Central memory CD8-positive, alpha-beta T cell (primary cell): ENCODE results near the gene TUBG2.

Experiments used
- ATAC-seq: fragments of 150-1000 bp; cut with Tn5 transposase; replicated peaks from 2 replicates; pipeline ENCODE4 v1.10.0; 2022; ENCODE audit warnings: mild to moderate bottlenecking, moderate FRiP score, moderate number of reproducible peaks; ENCODE audit not compliant: poor library complexity, severe bottlenecking; ENCODE audit errors: extremely low read depth
- DNase-seq, 2 donors: peaks; one replicate each; pipeline ENCODE4 v3.0.0; 2021; ENCODE audit warnings: low spot score in 2 of 2
- H3K27ac Mint-ChIP-seq: one replicate; pipeline ENCODE4 v1.8.0; 2022; ENCODE audit warnings: low read depth, mild to moderate bottlenecking, moderate library complexity, mixed read lengths
- H3K27me3 Mint-ChIP-seq: one replicate; pipeline ENCODE4 v1.8.0; 2022; ENCODE audit warnings: mixed read lengths
- H3K36me3 Mint-ChIP-seq: one replicate; pipeline ENCODE4 v1.8.0; 2022; ENCODE audit warnings: mild to moderate bottlenecking, moderate library complexity, mixed read lengths; ENCODE audit not compliant: insufficient read depth
- H3K4me1 Mint-ChIP-seq: one replicate; pipeline ENCODE4 v1.8.0; 2022; ENCODE audit warnings: mixed read lengths
- H3K4me3 Mint-ChIP-seq: one replicate; pipeline ENCODE4 v1.8.0; 2022; ENCODE audit warnings: mild to moderate bottlenecking, moderate library complexity, mixed read lengths
- H3K9me3 Mint-ChIP-seq: one replicate; pipeline ENCODE4 v1.8.0; 2022; ENCODE audit warnings: mixed read lengths

The TUBG2 gene

DNA sequence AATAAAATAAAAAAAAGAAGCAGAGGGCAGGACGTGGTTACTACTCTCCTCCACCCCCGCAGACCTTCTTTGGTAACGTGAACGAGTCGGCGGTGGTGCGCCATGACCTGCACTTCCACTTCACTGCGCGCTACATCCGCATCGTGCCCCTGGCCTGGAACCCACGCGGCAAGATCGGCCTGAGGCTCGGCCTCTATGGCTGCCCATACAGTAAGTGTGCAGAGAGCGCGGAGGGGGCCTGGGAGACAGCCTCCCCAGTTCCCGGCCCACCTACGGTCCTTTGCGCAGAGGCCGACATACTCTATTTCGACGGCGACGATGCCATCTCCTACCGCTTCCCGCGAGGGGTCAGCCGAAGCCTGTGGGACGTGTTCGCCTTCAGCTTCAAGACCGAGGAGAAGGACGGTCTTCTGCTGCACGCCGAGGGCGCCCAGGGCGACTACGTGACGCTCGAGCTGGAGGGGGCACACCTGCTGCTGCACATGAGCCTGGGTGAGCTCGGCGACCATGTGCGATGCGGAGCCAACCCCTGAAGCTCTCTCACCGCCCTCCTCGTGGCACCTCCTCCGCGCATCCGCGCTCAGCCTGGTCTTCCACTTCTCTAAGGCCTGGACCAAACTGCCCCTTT is 26.0 kb downstream of the TUBG2 start:
- no peak for ATAC-seq
- Mint-ChIP-seq H3K27ac (no peak overlapping the region), H3K9me3 (no peaks in the 10 kb centered on the region), H3K36me3 (peaks cover 11% of the 10 kb centered on the region), H3K27me3 (peaks cover 34% of the 10 kb centered on the region), H3K4me3 (no peak overlapping the region), H3K4me1 (peaks cover 33% of the 10 kb centered on the region)
- DNase-seq: no peak

DNA sequence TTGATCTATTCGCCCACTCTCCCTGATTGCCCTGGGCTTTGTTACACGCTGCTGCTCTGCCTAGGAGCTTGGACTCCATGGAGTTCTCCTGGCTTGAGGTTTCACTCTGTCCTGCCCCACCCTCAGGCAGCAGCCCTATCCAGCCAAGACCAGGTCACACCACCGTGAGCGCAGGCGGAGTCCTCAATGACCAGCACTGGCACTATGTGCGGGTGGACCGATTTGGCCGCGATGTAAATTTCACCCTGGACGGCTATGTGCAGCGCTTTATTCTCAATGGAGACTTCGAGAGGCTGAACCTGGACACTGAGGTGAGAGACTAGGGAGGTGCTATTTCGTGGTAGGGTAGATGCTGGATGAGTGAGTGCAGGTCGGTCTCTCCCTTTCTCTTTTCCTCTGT is 26.7 kb downstream of the TUBG2 start:
- DNase-seq: no peak
- peaks cover 10% of the 10 kb centered on the region for H3K36me3 Mint-ChIP-seq
- ATAC-seq: no peak
- no peak overlapping the region for H3K4me3 Mint-ChIP-seq
- peaks cover 31% of the 10 kb centered on the region for H3K27me3 Mint-ChIP-seq
- H3K9me3 Mint-ChIP-seq: no peaks in the 10 kb centered on the region
- peaks cover 29% of the 10 kb centered on the region for H3K4me1 Mint-ChIP-seq
- no peak overlapping the region for H3K27ac Mint-ChIP-seq

- ATAC-seq: no peak
- peaks cover 10% of the 10 kb centered on the region for H3K36me3 Mint-ChIP-seq
- DNase-seq: no peak
- no peak overlapping the region for H3K4me3 Mint-ChIP-seq
- no peak overlapping the region for H3K27ac Mint-ChIP-seq
- peaks cover 23% of the 10 kb centered on the region for H3K27me3 Mint-ChIP-seq
- H3K4me1 Mint-ChIP-seq: peaks cover 23% of the 10 kb centered on the region
- H3K9me3 Mint-ChIP-seq: no peaks in the 10 kb centered on the region
Observed at GRCh38 chr17:42686520-42687128, 27.5 kb downstream of the TUBG2 start.

DNA sequence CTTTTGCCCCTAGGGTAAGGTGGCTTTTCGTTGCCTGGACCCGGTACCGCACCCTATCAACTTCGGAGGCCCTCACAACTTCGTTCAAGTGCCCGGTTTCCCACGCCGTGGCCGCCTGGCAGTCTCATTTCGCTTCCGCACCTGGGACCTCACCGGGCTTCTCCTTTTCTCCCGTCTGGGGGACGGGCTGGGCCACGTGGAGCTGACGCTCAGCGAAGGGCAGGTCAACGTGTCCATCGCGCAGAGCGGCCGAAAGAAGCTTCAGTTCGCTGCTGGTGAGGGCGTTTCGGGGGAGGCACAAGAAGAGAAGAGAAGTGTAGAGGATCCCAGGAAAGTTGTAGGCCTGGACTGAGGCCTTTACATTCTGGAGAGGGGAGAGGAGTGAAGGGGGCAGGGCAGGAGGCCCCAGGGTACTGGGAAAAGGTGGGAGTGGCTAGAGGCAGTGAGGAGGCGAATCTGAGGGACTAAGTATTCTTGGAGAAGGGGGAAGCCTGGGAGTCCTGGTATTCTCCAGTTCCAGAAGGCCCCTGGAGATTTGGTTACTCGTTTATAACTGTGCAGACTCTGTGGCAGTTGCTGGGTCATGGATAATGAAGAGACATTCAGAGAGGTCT is 28.7 kb downstream of the TUBG2 start:
- Mint-ChIP-seq H3K4me3 (no peak overlapping the region), H3K36me3 (peaks cover 11% of the 10 kb centered on the region), H3K4me1 (peaks cover 11% of the 10 kb centered on the region), H3K27ac (no peak overlapping the region), H3K9me3 (no peaks in the 10 kb centered on the region), H3K27me3 (peaks cover 11% of the 10 kb centered on the region)
- DNase-seq (no peak), ATAC-seq (no peak)

DNA sequence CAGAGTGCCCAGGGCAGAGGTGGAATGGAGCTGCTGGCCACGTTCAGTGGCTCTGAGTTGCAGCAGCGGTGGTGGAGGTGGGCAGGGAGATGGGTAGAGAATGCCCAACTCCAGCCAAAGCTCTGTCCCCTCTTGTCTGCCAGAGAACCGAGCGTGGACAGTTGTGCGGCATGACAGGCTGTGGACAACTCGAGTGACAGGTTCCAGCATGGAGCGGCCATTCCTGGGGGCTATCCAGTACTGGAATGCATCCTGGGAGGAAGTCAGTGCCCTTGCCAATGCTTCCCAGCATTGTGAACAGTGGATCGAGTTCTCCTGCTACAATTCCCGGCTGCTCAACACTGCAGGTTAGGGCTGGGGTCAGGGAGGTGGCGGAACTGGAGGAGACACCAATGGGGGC is 31.5 kb downstream of the TUBG2 start:
- Mint-ChIP-seq H3K27me3 (no peaks in the 10 kb centered on the region), H3K27ac (no peak overlapping the region), H3K4me1 (no peaks in the 10 kb centered on the region), H3K36me3 (peaks cover 10% of the 10 kb centered on the region), H3K9me3 (no peaks in the 10 kb centered on the region), H3K4me3 (no peak overlapping the region)
- DNase-seq (no peak), ATAC-seq (no peak)

DNA sequence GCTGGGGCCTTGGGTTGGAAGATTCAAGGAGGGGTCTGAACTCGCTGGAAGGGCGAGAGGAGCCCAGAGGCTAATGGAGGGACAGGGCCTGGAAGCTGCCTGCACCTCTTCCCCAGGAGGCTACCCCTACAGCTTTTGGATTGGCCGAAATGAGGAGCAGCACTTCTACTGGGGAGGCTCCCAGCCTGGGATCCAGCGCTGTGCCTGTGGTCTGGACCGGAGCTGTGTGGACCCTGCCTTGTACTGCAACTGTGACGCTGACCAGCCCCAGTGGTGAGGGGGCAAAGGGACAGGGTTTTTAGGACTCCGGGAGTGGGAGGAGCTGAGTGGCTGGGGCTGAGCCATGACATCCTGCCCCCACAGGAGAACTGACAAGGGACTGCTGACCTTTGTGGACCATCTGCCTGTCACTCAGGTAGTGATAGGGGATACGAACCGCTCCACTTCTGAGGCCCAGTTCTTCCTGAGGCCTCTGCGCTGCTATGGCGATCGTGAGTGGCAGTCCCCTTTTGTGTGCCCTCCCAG is 32.0 kb downstream of the TUBG2 start:
- Mint-ChIP-seq H3K27me3 (no peaks in the 10 kb centered on the region), H3K27ac (no peak overlapping the region), H3K36me3 (peaks cover 7% of the 10 kb centered on the region), H3K4me1 (no peaks in the 10 kb centered on the region), H3K9me3 (no peaks in the 10 kb centered on the region), H3K4me3 (no peak overlapping the region)
- no peak for ATAC-seq
- DNase-seq: no peak

GRCh38 chr17:42692489-42692888 is 33.4 kb downstream of the TUBG2 start:
- Mint-ChIP-seq H3K4me1 (no peaks in the 10 kb centered on the region), H3K9me3 (no peaks in the 10 kb centered on the region), H3K36me3 (peaks cover 4% of the 10 kb centered on the region), H3K27me3 (no peaks in the 10 kb centered on the region), H3K27ac (no peak overlapping the region), H3K4me3 (no peak overlapping the region)
- no peak for ATAC-seq
- DNase-seq: no peak

- H3K4me3 Mint-ChIP-seq: no peak overlapping the region
- no peaks in the 10 kb centered on the region for H3K27me3 Mint-ChIP-seq
- ATAC-seq (no peak), DNase-seq (no peak)
- no peaks in the 10 kb centered on the region for H3K9me3 Mint-ChIP-seq
- no peaks in the 10 kb centered on the region for H3K4me1 Mint-ChIP-seq
- peaks cover 5% of the 10 kb centered on the region for H3K36me3 Mint-ChIP-seq
- no peak overlapping the region for H3K27ac Mint-ChIP-seq
Observed at GRCh38 chr17:42694524-42694923, 35.4 kb downstream of the TUBG2 start.

DNA sequence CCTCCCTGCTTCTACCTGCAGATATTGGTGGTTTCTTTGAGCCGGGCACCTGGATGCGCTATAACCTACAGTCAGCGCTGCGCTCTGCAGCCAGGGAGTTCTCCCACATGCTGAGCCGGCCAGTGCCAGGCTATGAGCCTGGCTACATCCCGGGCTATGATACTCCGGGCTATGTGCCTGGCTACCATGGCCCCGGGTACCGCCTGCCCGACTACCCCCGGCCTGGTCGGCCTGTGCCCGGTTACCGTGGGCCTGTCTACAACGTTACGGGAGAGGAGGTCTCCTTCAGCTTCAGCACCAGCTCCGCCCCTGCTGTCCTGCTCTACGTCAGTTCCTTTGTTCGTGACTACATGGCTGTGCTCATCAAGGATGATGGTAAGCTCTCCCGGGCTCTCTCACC is 36.4 kb downstream of the TUBG2 start:
- Mint-ChIP-seq H3K27me3 (no peaks in the 10 kb centered on the region), H3K4me3 (no peak overlapping the region), H3K36me3 (peaks cover 5% of the 10 kb centered on the region), H3K4me1 (no peaks in the 10 kb centered on the region), H3K9me3 (no peaks in the 10 kb centered on the region), H3K27ac (no peak overlapping the region)
- DNase-seq (no peak), ATAC-seq (no peak)

GRCh38 chr17:42697108-42697811 is 38.2 kb downstream of the TUBG2 start:
- Mint-ChIP-seq H3K9me3 (no peaks in the 10 kb centered on the region), H3K4me1 (no peaks in the 10 kb centered on the region)
- ATAC-seq: no peak

DNA sequence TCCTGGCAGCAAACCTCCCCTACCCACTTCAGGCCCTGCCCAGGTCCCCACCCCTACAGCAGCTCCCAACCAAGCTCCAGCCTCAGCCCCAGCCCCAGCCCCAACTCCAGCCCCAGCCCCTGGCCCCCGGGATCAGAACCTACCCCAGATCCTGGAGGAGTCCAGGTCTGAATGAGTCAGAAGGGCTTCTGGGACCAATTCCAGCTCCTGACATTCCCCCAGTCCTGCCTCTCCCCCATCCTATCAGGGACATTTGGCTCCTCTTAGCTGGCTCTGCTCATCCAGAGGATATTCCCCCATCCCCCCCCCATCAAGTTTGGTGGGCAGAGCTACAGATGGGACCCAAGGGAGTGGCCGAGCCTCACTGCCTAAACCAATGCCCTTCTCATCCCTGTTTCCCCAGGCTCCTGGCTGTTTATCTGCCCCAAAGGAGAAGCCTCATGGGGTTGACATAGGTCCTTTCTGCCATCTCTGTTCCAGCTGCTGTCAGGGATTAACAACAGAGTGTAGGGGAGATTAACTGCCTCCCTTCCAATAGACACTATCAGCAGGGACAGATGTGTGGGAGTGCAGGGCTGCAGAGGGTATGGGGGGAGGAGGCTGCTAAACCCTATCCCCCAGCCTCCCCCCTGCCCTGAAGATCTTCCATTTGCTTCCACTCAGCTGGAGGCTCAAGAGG is 39.8 kb downstream of the TUBG2 start:
- ATAC-seq (no peak), DNase-seq (no peak)
- no peaks in the 10 kb centered on the region for H3K4me1 Mint-ChIP-seq
- peak overlapping the region; percentile 51 for H3K27ac Mint-ChIP-seq
- H3K9me3 Mint-ChIP-seq: no peaks in the 10 kb centered on the region
- H3K4me3 Mint-ChIP-seq: no peak overlapping the region
- peaks cover 15% of the 10 kb centered on the region for H3K36me3 Mint-ChIP-seq
- no peaks in the 10 kb centered on the region for H3K27me3 Mint-ChIP-seq

More at GRCh38 chr17:42697108-42697811, 38.2 kb downstream of the TUBG2 start:
- no peak for DNase-seq
- Mint-ChIP-seq H3K27me3 (no peaks in the 10 kb centered on the region), H3K36me3 (peaks cover 7% of the 10 kb centered on the region), H3K4me3 (no peak overlapping the region), H3K27ac (no peak overlapping the region)

- no peaks in the 10 kb centered on the region for H3K4me1 Mint-ChIP-seq
- peak overlapping the region; percentile 51 for H3K27ac Mint-ChIP-seq
- no peaks in the 10 kb centered on the region for H3K9me3 Mint-ChIP-seq
- no peaks in the 10 kb centered on the region for H3K27me3 Mint-ChIP-seq
- no peak overlapping the region for H3K4me3 Mint-ChIP-seq
- ATAC-seq (no peak), DNase-seq (no peak)
- H3K36me3 Mint-ChIP-seq: peaks cover 17% of the 10 kb centered on the region
Observed at GRCh38 chr17:42699415-42699740, 40.3 kb downstream of the TUBG2 start.
